Nephron (organoid): ENCODE results near the gene SEMA5B.

Source experiments
- H3K27ac Mint-ChIP-seq, 3 experiments: 2 replicates each; pipeline ENCODE4 v1.8.0; 2020; ENCODE audit warnings: mixed read lengths in 3 of 3, mild to moderate bottlenecking in 2 of 3, moderate library complexity in 1 of 3
- H3K27me3 Mint-ChIP-seq: 2 replicates; pipeline ENCODE4 v1.8.0; 2021; ENCODE audit warnings: low read depth, mild to moderate bottlenecking, moderate library complexity, mixed read lengths
- H3K36me3 Mint-ChIP-seq: 2 replicates; pipeline ENCODE4 v1.8.0; 2020; ENCODE audit warnings: low read depth, mixed read lengths
- H3K4me1 Mint-ChIP-seq: 2 replicates; pipeline ENCODE4 v1.8.0; 2020; ENCODE audit warnings: mixed read lengths
- H3K4me3 Mint-ChIP-seq, 3 experiments: 2 replicates each; pipeline ENCODE4 v1.8.0; 2020; ENCODE audit warnings: mild to moderate bottlenecking in 3 of 3, mixed read lengths in 3 of 3, moderate library complexity in 2 of 3
- H3K9me3 Mint-ChIP-seq: 2 replicates; pipeline ENCODE4 v1.8.0; 2020; ENCODE audit warnings: mixed read lengths
- CTCF ChIP-seq, 3 experiments: fragments of 200-600 bp; sonication (generic); IDR thresholded peaks; one replicate each; pipeline ENCODE4 v1.5.0; 2021; ENCODE audit warnings: antibody characterized with exemption in 3 of 3; ENCODE audit not compliant: unreplicated experiment in 3 of 3

Gene SEMA5B

DNA sequence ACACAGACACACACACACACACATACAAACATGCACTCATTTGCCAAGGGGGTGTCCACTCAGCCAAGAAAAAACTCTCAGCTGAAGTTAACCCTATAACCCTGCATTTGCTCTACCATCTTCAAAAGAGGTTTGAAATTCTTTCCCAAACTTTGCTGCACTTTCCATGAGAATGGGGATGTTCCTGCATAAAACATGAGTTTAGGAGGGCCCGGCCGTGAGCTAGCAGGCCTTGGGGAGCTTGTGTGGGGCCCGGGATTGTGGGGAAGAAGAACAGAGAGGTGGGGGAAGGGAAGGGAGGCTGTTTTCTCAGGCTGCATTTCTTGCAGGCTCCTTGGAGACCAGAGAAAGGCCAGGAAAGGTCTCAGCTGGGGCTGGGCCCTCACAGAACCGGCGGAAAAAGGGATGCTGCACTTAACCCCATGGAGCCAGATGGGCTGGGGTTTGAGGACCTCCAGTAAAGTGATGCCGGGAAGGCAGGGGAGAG is 40.8 kb downstream of the SEMA5B start:
- no peaks in the 10 kb centered on the region for H3K9me3 Mint-ChIP-seq

GRCh38 chr3:122985539-122985938 is 42.0 kb downstream of the SEMA5B start:
- Mint-ChIP-seq H3K27me3 (peaks cover 20% of the 10 kb centered on the region), H3K9me3 (no peaks in the 10 kb centered on the region), H3K36me3 (no peaks in the 10 kb centered on the region), H3K27ac (peak overlapping the region in 2 of 3 experiments; percentile 63 to 84), H3K4me1 (peaks cover 60% of the 10 kb centered on the region), H3K4me3 (no peak overlapping the region)
- no peak for TF ChIP-seq CTCF (IDR thresholded peaks at IDR 0.05; ENCODE audit: unreplicated experiment in 3 of 3)

More for the DNA sequence above, 40.8 kb downstream of the SEMA5B start:
- Mint-ChIP-seq H3K36me3 (no peaks in the 10 kb centered on the region), H3K27ac (peak overlapping the region in 2 of 3 experiments; percentile 63 to 84), H3K4me3 (peak overlapping the region in 2 of 3 experiments; percentile 4 to 25), H3K27me3 (peaks cover 23% of the 10 kb centered on the region), H3K4me1 (peaks cover 64% of the 10 kb centered on the region)
- no peak for TF ChIP-seq CTCF (IDR thresholded peaks at IDR 0.05; ENCODE audit: unreplicated experiment in 3 of 3)

GRCh38 chr3:122984650-122985049 is 42.9 kb downstream of the SEMA5B start:
- Mint-ChIP-seq H3K9me3 (no peaks in the 10 kb centered on the region), H3K36me3 (no peaks in the 10 kb centered on the region), H3K27ac (peak overlapping the region in 1 of 3 experiments; percentile 65), H3K4me3 (no peak overlapping the region), H3K4me1 (peaks cover 65% of the 10 kb centered on the region), H3K27me3 (peaks cover 14% of the 10 kb centered on the region)
- no peak for TF ChIP-seq CTCF (IDR thresholded peaks at IDR 0.05; ENCODE audit: unreplicated experiment in 3 of 3)

DNA sequence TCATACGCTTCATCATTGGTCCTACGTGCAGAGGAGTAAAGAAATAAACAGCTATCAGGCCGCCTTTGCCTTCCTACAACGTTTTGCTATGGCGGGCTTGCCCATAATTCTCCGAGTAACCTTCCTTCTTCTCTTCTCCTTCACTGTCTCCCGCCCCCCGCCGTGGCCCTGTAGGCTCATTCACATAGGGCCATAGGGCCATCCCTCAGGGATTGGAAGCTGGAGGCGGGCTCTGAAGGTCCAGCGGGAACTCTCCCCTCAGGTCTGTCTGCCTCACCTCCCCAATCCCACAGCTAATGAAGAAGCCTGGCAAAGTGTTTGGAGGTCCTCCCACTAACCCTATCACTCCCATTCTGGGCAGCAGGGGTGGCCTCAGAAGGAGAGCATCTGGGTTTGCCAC is 43.6 kb downstream of the SEMA5B start:
- peaks cover 13% of the 10 kb centered on the region for H3K27me3 Mint-ChIP-seq
- H3K36me3 Mint-ChIP-seq, result no peaks in the 10 kb centered on the region
- H3K4me3 Mint-ChIP-seq, result no peak overlapping the region
- H3K27ac Mint-ChIP-seq, result peak overlapping the region in 1 of 3 experiments; percentile 65
- peaks cover 65% of the 10 kb centered on the region for H3K4me1 Mint-ChIP-seq
- H3K9me3 Mint-ChIP-seq, result no peaks in the 10 kb centered on the region
- TF ChIP-seq CTCF (IDR thresholded peaks at IDR 0.05; ENCODE audit: unreplicated experiment in 3 of 3), result no peak

GRCh38 chr3:122982216-122983185 is 45.1 kb downstream of the SEMA5B start:
- no peaks in the 10 kb centered on the region for H3K36me3 Mint-ChIP-seq
- no peaks in the 10 kb centered on the region for H3K9me3 Mint-ChIP-seq
- peak overlapping the region in 1 of 3 experiments; percentile 18 for H3K4me3 Mint-ChIP-seq
- TF ChIP-seq CTCF (IDR thresholded peaks at IDR 0.05; ENCODE audit: unreplicated experiment in 3 of 3), result no peak
- H3K27me3 Mint-ChIP-seq, result peaks cover 10% of the 10 kb centered on the region
- H3K27ac Mint-ChIP-seq, result peak overlapping the region; percentile 9 to 82 (median 79)
- peaks cover 65% of the 10 kb centered on the region for H3K4me1 Mint-ChIP-seq
